22Rv1 (cell line): ENCODE data around the gene POLE3.

Experiments
- CTCF ChIP-seq: fragments of 450-650 bp; IDR thresholded peaks from 2 replicates; pipeline ENCODE4 v1.5.1; 2017; ENCODE audit warnings: mild to moderate bottlenecking
- ZFX ChIP-seq: fragments of 450-650 bp; IDR thresholded peaks from 2 replicates; pipeline ENCODE4 v1.6.1; 2017; ENCODE audit warnings: antibody characterized with exemption, borderline replicate concordance

- TF ChIP-seq CTCF (no peak), ZFX (no peak)
Measured at GRCh38 chr9:113444736-113445135, 34.3 kb upstream of the POLE3 start.
